Bone marrow (tissue), 2 donors: ENCODE measurements around the gene CZIB.
"Not testable (repeated sequence)": the region's sequence is repeated elsewhere in the genome, so short reads cannot be mapped to it uniquely, and the experiment has no call there.

Source experiments
- DNase-seq, 2 donors: peaks; one replicate each; lab custom pipeline; 2025; lab: John Stamatoyannopoulos, UW

Gene CZIB

GRCh38 chr1:53188099-53188498 is 32.3 kb downstream of the CZIB start:
- no peak for DNase-seq

- no peak for DNase-seq
Measured at GRCh38 chr1:53187401-53187800, 33.0 kb downstream of the CZIB start.

GRCh38 chr1:53186533-53186932 is 33.9 kb downstream of the CZIB start:
- no peak for DNase-seq

GRCh38 chr1:53185955-53186297 is 34.5 kb downstream of the CZIB start:
- not testable (repeated sequence) for DNase-seq

- no peak for DNase-seq
Measured at GRCh38 chr1:53183095-53183990, 37.1 kb downstream of the CZIB start.

DNA sequence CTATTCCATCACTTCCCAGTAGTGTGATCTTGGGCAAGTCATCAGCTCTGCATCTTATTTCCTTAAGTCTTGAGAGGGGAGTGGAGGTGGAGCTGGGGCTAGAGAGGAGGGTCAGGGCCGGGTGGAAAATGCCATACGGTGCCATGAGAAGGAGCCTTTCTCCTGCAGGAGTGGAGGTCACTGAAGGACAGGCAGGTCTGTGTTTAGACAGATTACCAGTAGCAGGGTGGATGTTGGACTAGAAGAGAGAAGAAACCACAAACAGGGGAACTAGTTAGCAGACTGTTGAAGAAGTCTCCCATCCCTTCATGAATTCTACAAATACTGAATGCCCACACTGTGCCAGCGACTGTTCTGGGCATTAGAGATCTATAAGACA is 37.7 kb downstream of the CZIB start:
- DNase-seq, result no peak

DNA sequence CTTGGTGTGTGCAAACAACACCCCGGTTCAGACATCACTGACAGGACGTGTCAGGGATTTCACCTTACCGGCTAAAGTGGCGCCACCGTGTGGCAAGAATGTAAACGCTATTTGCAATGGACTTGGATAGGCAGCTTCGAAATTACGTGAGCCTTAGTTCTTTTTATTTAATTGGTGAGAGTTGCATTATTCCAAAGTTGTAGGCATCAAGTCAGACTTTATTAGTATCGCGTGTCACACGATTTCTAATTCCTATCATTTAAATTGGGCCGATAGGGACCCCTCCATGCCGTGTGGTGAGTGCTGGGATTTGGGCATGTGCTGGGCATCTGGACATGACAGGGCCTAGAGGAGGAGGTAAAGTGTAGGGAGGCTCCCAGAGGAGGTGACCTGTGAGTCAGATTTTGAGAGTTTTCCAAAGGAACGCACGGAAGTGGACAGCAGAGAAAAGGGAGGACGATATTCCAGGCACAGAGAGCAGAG is 38.3 kb downstream of the CZIB start:
- DNase-seq, result peak; percentile 20 to 29

GRCh38 chr1:53180951-53181350 is 39.5 kb downstream of the CZIB start:
- DNase-seq, result no peak

DNA sequence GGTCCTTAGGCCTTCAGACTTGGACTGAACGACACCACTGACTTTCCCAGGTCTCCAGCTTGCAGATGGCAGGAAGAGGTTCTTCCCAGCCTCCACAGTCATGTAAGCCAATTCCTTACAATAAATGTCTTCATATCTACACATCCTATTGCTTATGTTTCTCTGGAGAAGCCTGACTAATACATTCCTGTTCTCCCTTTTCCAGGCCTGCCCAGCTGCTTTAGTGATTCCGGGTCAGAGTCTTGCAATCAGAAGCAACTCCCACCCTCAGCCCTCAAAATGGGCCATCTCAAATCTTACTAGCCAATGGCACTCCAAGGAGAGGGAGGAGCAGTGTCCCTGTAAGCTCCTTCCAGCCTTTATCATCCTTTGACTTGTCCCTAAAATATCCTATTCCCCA is 40.2 kb downstream of the CZIB start:
- no peak for DNase-seq

DNA sequence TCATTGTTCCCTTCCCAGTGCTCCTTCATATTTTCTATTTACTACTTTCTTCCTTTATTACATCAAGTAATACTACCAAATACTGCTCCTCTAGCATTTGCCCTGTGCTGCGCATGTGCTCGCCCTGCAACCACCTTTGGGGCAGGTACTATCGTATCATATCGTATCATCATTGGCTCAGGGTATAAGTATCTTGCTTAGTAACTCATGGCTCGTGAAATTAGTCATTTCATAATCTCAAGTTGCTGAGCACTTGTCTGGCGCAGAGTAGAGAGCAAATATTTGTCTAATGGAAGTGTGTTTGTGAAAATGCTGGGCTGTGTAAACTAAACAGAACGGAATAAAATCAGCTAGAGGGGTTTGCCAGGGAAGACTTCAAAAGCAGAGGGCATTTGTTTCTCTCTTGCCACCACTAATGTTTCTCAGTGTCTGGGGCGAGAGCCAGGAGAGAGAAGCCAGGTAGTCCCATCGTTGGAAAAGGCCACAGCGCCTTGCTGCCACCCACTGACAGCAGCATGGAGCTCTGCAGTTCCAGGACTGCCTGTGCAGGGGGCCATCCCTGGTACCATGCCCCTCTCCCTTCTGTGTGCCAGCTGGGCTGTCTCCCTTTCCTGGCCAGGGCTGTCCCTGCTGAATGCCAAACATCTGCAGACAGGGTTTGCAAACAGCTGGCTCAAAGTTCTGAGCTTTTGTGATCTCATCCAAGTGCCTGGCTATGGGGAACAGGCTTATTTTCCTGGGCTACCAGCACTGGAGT is 43.8 kb downstream of the CZIB start:
- DNase-seq, result no peak

DNA sequence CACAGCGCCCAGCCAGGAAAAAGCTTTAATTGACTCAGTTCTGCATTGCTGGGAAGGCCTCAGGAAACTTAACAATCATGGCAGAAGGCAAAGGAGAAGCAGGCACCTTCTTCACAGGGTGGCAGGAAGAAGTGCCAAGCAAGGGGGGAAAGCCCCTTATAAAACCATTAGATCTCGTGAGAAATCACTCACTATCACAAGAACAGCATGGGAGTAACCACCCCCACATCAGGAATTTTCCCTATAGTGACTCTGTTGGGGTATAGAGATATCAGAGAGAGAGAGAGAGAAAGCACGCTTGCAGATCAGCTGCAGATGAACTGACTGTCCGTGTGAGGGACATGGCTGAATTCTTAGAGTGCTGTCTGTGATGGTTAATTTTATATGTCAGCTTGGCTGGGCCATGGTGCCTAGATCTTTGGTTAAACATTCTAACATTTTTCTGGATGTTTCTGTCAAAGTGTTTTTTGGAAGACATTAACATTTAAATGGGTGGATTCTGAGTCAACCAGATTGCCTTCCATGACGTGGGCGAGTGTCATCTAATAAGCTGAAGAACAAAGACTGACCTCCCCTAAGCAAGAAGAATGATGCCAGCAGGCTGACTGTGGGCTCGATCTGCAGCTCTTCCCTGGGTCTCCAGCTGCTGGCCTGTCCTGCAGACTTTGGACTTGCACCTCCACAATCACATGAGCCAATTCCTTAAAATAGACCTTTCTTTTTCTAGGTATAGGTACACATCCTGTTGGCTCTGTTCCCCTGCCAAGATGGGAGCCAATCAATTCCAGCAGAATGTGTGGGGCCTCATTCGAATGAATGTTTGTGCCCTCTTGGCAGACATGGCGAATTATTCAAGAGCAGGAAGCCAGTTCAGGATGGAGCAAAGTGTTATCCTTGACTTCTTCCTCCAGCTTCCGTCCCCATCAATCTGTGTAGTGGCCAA is 45.2 kb downstream of the CZIB start:
- DNase-seq, result no peak

- no peak for DNase-seq
Measured at GRCh38 chr1:53172426-53173128, 47.9 kb downstream of the CZIB start.

DNA sequence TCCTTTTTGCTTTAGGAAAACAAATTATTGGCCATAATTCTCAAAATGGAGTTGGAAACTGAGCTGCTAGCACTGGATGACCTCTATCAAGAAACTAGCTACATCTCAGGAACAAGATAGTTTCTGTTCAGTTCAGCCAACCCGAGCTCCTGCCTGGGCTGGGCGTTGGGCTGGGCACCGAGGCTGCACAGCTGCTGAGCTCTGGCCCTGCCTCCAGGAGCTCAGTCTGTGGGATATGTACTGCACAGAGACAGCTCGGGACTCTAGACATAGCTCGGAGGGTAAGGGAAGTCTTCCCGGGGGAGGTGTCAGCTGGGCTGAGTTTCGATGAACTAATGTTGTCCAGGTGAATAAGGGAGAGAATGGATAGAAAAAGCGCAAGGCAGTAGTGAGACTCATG is 53.5 kb downstream of the CZIB start:
- DNase-seq, result no peak

DNA sequence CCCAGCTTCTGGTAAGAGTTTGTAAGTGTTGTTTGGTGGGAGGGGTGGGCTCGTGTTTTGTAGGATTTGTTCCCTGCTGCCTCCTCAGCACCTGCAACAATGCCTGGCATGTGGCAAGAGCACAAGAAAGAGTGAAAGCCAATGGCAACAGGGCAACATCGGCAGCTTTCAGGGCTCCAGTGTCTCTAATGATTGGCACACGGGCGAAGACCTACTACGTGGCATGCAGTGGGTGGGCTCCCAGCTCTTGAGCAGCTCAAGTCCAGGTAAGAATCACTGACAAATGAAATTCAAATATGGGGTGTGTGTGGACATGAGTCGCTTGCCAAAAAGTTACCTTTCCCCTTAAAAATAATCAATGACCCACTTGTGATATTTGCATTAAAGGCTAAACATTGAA is 54.1 kb downstream of the CZIB start:
- DNase-seq, result no peak

DNA sequence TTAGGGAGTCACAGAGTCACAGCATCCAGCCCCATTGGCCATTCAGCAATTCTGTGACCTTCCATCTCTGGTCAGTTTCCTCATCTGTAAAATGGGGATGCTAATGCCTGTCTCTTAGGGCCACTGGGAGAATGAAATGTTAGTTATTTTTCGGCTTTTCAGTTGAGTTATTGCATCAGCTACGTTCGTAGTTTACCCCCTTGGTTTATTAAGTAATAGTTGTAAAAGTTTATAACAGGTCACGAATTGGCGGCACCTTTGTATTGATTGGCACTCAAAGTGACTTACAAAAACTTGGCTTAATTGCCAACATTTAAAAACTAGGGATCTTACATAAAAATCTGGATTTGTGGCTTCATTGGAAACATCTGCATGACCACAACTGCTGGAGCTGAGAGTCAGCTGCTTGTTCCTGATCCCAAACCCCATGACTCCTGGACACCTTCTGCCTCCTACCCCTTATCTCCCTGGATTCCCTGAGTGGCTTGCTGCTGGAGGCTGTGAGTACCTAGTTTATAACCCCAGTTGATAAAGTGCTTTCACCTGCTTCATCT is 54.9 kb downstream of the CZIB start:
- no peak for DNase-seq
